Heart left ventricle (tissue), 16 donors: ENCODE measurements around the gene PHLPP1. TPM values are rescaled to one million over a fixed set of nuclear protein-coding genes. Genes with fewer than 3 reads are reported as not detected.
A peak's percentile ranks its signal among the peaks of the same experiment; 100 is the strongest.

Experiments used
- ATAC-seq, 4 donors: fragments of 200-7000 bp; cut with Tn5 transposase; one replicate each; pipeline ENCODE4 v1.9.1; 2020 to 2022; ENCODE audit warnings: moderate library complexity in 4 of 4, mild to moderate bottlenecking in 3 of 4, moderate number of reproducible peaks in 1 of 4
- DNase-seq, 5 donors: peaks; one replicate each; pipeline ENCODE4 v3.0.0-alpha.2; 2020
- H3K27ac ChIP-seq, 12 donors: fragments of 200-600 bp; sonication (generic) in 4 of 12; one replicate each; pipeline versions ENCODE4 v1.5.0 to v1.8.0; 2016 to 2022; ENCODE audit warnings: mild to moderate bottlenecking in 2 of 12
- H3K27me3 ChIP-seq, 9 donors: fragments of 200-600 bp; sonication (generic) in 2 of 9; one replicate each; pipeline versions ENCODE4 v1.5.1 to v1.8.0; 2016 to 2022; ENCODE audit warnings: mild to moderate bottlenecking in 3 of 9
- H3K36me3 ChIP-seq, 9 donors: fragments of 200-600 bp; sonication (generic) in 2 of 9; one replicate each; pipeline versions ENCODE4 v1.5.0 to v1.8.0; 2018 to 2022; ENCODE audit warnings: mild to moderate bottlenecking in 2 of 9
- H3K4me1 ChIP-seq, 12 donors: fragments of 200-600 bp; sonication (generic) in 4 of 12; one replicate each; pipeline versions ENCODE4 v1.5.0 to v1.8.0; 2016 to 2022; ENCODE audit warnings: mild to moderate bottlenecking in 3 of 12
- H3K4me3 ChIP-seq, 12 donors: fragments of 200-600 bp; sonication (generic) in 4 of 12; one replicate each; pipeline versions ENCODE4 v1.5.0 to v1.8.0; 2017 to 2022; ENCODE audit warnings: mild to moderate bottlenecking in 9 of 12, moderate library complexity in 4 of 12
- H3K9me3 ChIP-seq, 12 donors: fragments of 200-600 bp; sonication (generic) in 4 of 12; one replicate each; pipeline versions ENCODE4 v1.5.0 to v1.8.0; 2016 to 2022; ENCODE audit warnings: mild to moderate bottlenecking in 1 of 12
- POLR2A ChIP-seq, 2 donors: fragments of 450-650 bp; IDR thresholded peaks; one replicate each; pipeline ENCODE4 v1.6.1; 2017; ENCODE audit warnings: antibody characterized with exemption in 2 of 2, mild to moderate bottlenecking in 2 of 2, moderate library complexity in 2 of 2
- WGBS, 4 donors: extraction: QIAGEN DNeasy Blood & Tissue Kit in 2 of 4; methylation state at CpG; one replicate each; pipeline versions ENCODE4 v1.1.5 to v1.1.7; 2013 to 2018; 5-methylcytosine and 5-hydroxymethylcytosine counted together
- intact Hi-C, 10 donors: fragments of 100-400 bp; cut with DNase I; formaldehyde crosslinking; loops; one replicate each; pipeline versions ENCODE4 v1.11.1 to v1.14.2; 2022
- polyA plus RNA-seq, 2 donors: library from polyadenylated mRNA; stranded (reverse); fragments of 200-250 nt; gene quantifications; one replicate each; pipeline ENCODE4 v1.2.3, GENCODE V29; 2013
- total RNA-seq, 9 donors: library from RNA; depleted of rRNA in 2 of 9; stranded (reverse); fragments of >200 nt in 2 of 9; fragmentation: NEBNext Ultra II Directional in 3 of 9; extraction: Animal tissue kit (Norgen Biotek cat#: 25700) in 3 of 9; gene quantifications; one replicate each; pipeline versions ENCODE4 v1.1.0 to v1.2.4, GENCODE V29; 2016 to 2023
- TF ChIP-seq, protein P1 (sequence below), 12 donors: fragments of 200-600 bp; sonication (generic) in 4 of 12; IDR thresholded peaks; one replicate each; pipeline versions ENCODE4 v1.5.0 to v1.8.0; 2018 to 2022; ENCODE audit warnings: antibody characterized with exemption in 12 of 12, mild to moderate bottlenecking in 5 of 12
- donor health status: ischemic (EF 13 %, LVEDD 7.1; RV severe dilation, severe dysfunction).
- donor health status: healthy with polysubstance abuse.
- donor health status: DM: no; HTN: yes; CAD: no.
- donor health status: DM: no; HTN: no; CAD: no.
- donor health status: ischemic (EF 25% LVEDD 6.9; RV normal size, moderate dysfunction).
- donor health status: ischemic (EF 25% LVEDD 5.7; RV mildly dilated, moderate dysfunction).
- donor health status: healthy.
- donor health status: DM: yes; HTN: yes; CAD: no.
- donor health status: ischemic (EF 35%, LVEDD 5.7; RV mildly dilated, moderate dysfunction).
- donor health status: nonischemic (EF 11% LVEDD 7.7; RV severe dilation, severe dysfunction).
- donor health status: DM: yes; HTN: yes; CAD: no.
- donor health status: PGD.
- donor health status: ischemic (EF 29% LVEDD 5.4; RV normal size, mild dysfunction).
- donor health status: nonischemic (EF 23%, LVEDD 6.1; RV moderate dilation, normal function).

Gene PHLPP1
- total and polyA plus RNA-seq, 11 donors: 1.7 to 11.1 (median 6.2) TPM

DNA sequence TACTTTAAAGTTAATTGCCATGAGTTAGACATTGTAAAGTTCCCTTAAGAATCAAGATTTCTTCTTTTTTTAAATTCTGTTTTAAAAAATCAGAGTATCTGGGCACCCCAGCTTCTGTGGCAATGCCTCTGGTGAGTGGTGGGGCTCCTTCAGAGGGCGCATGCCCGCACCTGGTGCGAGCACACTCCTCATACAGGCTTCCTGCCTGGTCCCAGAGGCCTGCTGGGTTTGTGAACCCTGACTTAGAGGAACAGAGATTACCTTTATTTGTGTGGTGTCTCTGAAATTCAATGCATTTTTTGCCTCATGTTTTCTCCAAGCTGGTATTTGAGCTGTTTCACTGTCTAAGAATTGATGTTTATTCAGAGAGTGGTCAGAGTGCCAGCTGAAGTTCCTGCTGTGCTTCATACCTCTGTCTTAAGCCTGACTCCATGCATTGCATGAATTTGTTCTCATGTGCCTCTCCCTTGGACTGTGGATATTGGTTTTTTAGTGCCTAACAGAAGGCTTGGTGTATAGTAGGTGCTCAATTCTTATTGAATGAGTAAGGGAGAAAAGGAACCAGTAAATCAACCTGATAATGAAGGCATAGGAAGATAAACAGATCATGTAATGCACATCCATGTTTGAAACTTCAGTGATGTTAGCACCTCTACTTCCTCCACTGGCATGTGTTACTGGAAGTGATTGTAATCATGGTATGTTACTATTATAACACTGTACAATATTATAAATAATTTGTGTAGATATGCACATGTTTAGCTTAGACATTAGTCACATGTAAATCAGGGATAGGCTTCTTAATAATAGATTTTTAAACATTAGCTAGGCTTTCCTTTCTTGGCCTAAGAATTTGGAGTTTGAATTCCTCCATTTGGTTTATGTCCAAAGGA lies 29.0 kb downstream of the PHLPP1 start:
- intact Hi-C loops: no loop called here
- DNase-seq (no peak), ATAC-seq (no peak)
- TF ChIP-seq, protein P1, sequence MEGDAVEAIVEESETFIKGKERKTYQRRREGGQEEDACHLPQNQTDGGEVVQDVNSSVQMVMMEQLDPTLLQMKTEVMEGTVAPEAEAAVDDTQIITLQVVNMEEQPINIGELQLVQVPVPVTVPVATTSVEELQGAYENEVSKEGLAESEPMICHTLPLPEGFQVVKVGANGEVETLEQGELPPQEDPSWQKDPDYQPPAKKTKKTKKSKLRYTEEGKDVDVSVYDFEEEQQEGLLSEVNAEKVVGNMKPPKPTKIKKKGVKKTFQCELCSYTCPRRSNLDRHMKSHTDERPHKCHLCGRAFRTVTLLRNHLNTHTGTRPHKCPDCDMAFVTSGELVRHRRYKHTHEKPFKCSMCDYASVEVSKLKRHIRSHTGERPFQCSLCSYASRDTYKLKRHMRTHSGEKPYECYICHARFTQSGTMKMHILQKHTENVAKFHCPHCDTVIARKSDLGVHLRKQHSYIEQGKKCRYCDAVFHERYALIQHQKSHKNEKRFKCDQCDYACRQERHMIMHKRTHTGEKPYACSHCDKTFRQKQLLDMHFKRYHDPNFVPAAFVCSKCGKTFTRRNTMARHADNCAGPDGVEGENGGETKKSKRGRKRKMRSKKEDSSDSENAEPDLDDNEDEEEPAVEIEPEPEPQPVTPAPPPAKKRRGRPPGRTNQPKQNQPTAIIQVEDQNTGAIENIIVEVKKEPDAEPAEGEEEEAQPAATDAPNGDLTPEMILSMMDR (IDR thresholded peaks at IDR 0.05): no peak
- TF ChIP-seq POLR2A (IDR thresholded peaks at IDR 0.05): no peak
- no peaks in the 10 kb centered on the region for H3K9me3 ChIP-seq
- H3K27me3 ChIP-seq: no peaks in the 10 kb centered on the region
- peaks cover 0 to 21% (median 8%) of the 10 kb centered on the region in 12 donors for H3K4me1 ChIP-seq
- no peaks in the 10 kb centered on the region for H3K36me3 ChIP-seq
- 87 to 93% (median 90%) methylated on average over 3 of the region's 3 CpGs for WGBS, 4 donors
- no peak overlapping the region for H3K4me3 ChIP-seq
- H3K27ac ChIP-seq: no peak overlapping the region

DNA sequence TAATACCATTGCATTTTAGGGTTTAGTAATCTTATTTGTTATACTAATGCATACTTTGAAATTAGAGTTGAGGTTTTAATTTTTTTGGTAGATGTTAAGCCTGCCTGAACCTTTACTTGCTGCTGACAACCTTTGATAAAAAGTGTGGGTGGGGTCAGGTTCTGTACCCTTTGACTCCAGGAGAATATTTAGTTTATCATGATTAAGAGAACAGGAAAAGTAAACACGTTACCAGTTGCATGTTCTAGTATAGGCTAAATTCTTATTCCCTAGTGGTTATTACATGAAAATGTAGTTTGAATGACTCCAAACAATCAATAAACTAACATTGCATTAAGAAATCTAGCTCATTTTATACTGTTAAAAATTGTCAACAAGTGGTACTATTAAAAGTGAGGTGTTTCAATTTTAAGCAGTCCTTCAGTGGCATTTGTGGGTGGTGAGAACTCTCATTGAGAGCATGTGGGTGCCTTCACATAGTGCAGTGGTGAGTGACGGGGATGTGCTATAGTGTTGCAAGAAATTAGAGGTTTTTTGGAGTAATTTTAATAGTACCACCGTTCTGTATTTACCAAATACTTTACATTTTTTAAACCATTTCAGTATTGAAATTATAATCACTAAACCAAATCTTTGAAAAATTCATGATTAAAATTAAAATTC lies 29.9 kb downstream of the PHLPP1 start:
- Histone ChIP-seq H3K27me3 (no peaks in the 10 kb centered on the region), H3K36me3 (no peaks in the 10 kb centered on the region), H3K27ac (no peak overlapping the region), H3K4me3 (no peak overlapping the region), H3K4me1 (peaks cover 0 to 22% (median 8%) of the 10 kb centered on the region in 12 donors), H3K9me3 (no peaks in the 10 kb centered on the region)
- TF ChIP-seq, protein P1 (IDR thresholded peaks at IDR 0.05): no peak
- TF ChIP-seq POLR2A (IDR thresholded peaks at IDR 0.05): no peak
- DNase-seq (no peak), ATAC-seq (no peak)
- WGBS, 4 donors: 82 to 88% (median 84%) methylated on average over 3 of the region's 3 CpGs
- intact Hi-C loops: no loop called here

DNA sequence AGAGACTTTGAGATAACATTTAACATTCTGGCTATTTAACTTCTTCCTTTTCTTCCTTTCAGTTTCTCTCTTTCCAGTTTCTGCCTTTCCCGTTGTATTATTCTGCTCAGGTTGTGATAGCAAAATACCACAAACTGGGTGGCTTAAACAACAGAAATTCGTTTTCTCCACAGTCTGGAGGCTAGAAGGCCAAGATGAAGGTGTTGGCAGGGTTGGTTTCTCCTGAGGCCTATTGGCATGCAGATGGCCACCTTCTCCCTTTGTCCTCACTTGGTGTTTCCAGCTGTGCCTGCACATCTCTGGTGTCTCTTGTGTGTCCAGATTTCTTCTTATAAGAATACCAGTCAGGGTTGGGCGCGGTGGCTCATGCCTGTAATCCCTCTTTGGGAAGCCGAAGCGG lies 34.0 kb downstream of the PHLPP1 start:
- H3K4me3 ChIP-seq: no peak overlapping the region
- TF ChIP-seq, protein P1 (IDR thresholded peaks at IDR 0.05): no peak
- no peak for TF ChIP-seq POLR2A (IDR thresholded peaks at IDR 0.05)
- DNase-seq (no peak), ATAC-seq (no peak)
- H3K36me3 ChIP-seq: no peaks in the 10 kb centered on the region
- 89 to 97% (median 93%) methylated on average over 6 of the region's 6 CpGs for WGBS, 4 donors
- intact Hi-C loops: no loop called here
- H3K9me3 ChIP-seq: no peaks in the 10 kb centered on the region
- H3K4me1 ChIP-seq: peaks cover 0 to 37% (median 22%) of the 10 kb centered on the region in 12 donors
- no peak overlapping the region for H3K27ac ChIP-seq
- no peaks in the 10 kb centered on the region for H3K27me3 ChIP-seq

DNA sequence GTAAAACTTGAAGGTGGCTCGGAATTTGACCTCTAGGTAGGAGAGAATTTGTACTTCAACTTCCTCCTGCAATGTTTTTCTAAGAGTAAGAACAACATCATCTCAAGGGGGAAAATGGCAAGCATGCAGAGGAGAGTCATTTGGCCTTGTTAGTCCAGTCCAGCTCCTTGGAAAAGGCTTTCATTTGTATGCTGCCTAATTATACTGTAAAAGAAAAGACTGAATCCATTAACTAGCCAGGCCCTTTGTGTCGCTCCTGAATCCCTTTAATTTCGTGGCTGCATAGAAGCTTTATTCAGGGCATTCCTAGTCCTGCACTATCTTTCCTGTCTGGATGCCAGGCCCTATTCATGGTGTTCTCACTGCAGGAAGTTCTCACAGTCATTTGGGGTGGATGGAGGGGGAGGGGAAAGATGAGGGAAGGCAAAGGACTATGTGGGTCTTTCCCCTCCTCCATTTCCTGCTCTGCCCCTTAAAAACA lies 36.0 kb downstream of the PHLPP1 start:
- intact Hi-C loops: no loop called here
- H3K9me3 ChIP-seq: peaks cover 0 to 7% (median 0%) of the 10 kb centered on the region in 12 donors
- peak; percentile 81 to 86 (median 82) for ATAC-seq
- H3K4me3 ChIP-seq: peak overlapping the region in 1 of 12 donors; percentile 19
- peak in 4 of 5 donors; percentile 41 to 57 (median 47) for DNase-seq
- TF ChIP-seq, protein P1 (IDR thresholded peaks at IDR 0.05): no peak
- no peak for TF ChIP-seq POLR2A (IDR thresholded peaks at IDR 0.05)
- WGBS, 4 donors: 18 to 31% (median 21%) methylated on average over 3 of the region's 3 CpGs
- no peaks in the 10 kb centered on the region for H3K27me3 ChIP-seq
- peak overlapping the region in 3 of 12 donors; percentile 20 to 40 (median 23) for H3K27ac ChIP-seq
- no peaks in the 10 kb centered on the region for H3K36me3 ChIP-seq
- H3K4me1 ChIP-seq: peaks cover 0 to 28% (median 22%) of the 10 kb centered on the region in 12 donors
